GM12892 (cell line): Measurements from ENCODE around the gene BABAM2.
"Not testable (repeated sequence)": the region's sequence is repeated elsewhere in the genome, so short reads cannot be mapped to it uniquely, and the experiment has no call there.

ENCODE experiments used
- POLR2A ChIP-seq: IDR thresholded peaks from 2 replicates; pipeline ENCODE4 v1.6.1; 2011; ENCODE audit warnings: low read depth, low read length, control low read depth
- POLR2AphosphoS5 ChIP-seq: IDR thresholded peaks from 2 replicates; pipeline ENCODE4 v1.6.1; 2011; ENCODE audit warnings: low read depth, low read length, control low read depth

GRCh38 chr2:27863955-27864354 lies 26.6 kb upstream of the BABAM2 start:
- not testable (repeated sequence) for TF ChIP-seq POLR2A, POLR2AphosphoS5
